Measurements from ENCODE around the gene CHST8. TPM values are rescaled to one million over a fixed set of nuclear protein-coding genes. Genes with fewer than 3 reads are reported as not detected.

Gene CHST8
- total RNA-seq, 6 experiments from 2014 or later: not detected

GRCh38 chr19:33788676-33789075, 166.9 kb downstream of the CHST8 start:
- no peak overlapping the region for H3K27ac Mint-ChIP-seq
- peaks cover 24% of the 10 kb centered on the region for H3K4me1 Mint-ChIP-seq (ENCODE audit: low read depth)
- no peak for TF ChIP-seq CTCF (IDR thresholded peaks at IDR 0.05)
- H3K27me3 Mint-ChIP-seq (ENCODE audit: insufficient read depth): peaks cover 27% of the 10 kb centered on the region
- H3K4me3 Mint-ChIP-seq: no peak overlapping the region
- no peak for DNase-seq
- no peaks in the 10 kb centered on the region for H3K9me3 Mint-ChIP-seq
- no peaks in the 10 kb centered on the region for H3K36me3 Mint-ChIP-seq (ENCODE audit: low read depth)

GRCh38 chr19:33789344-33789743, 167.6 kb downstream of the CHST8 start:
- no peak overlapping the region for H3K4me3 Mint-ChIP-seq

DNA sequence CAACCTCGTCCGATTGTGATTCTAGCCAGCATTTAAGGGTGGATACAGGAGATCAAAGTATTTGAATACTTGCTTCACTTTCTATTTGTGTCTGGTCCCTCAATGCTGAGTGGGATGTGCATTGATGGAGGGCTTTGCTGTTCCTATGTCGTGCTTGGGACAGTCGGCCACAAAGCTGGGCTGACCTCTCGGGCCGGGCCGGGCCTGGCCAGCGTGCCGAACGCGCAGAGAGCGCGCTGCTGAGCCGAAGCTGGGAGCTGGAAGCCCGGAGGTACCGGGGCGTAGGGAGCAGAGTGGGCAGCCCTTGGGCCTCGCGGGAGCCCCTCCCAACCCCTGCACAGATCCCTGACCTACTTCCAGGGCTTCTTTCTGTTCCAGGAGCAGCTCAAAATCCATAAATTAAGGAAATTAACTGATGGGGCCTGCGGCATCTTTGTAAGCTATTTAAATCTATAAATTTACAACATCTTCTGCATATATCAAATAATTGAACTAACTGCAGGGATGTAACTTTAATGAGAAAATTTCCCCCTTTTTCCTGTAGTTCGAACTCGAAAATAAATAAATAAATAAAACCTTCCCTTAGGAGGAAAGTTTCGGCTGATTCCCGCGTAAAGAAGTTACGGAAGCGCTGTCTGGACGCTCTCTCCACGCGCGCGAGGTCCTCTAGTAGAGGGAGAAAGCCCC, 173.1 kb downstream of the CHST8 start:
- no peak for TF ChIP-seq CTCF (IDR thresholded peaks at IDR 0.05)
- peaks cover 13% of the 10 kb centered on the region for H3K27me3 Mint-ChIP-seq (ENCODE audit: insufficient read depth)
- no peaks in the 10 kb centered on the region for H3K4me1 Mint-ChIP-seq (ENCODE audit: low read depth)
- H3K27ac Mint-ChIP-seq: peak overlapping the region; percentile 56; the same call in 1 of the 2 replicates
- H3K4me3 Mint-ChIP-seq: peak overlapping the region; percentile 81
- no peak for DNase-seq
- H3K9me3 Mint-ChIP-seq: no peaks in the 10 kb centered on the region
- H3K36me3 Mint-ChIP-seq (ENCODE audit: low read depth): no peaks in the 10 kb centered on the region

More at GRCh38 chr19:33789344-33789743, 167.6 kb downstream of the CHST8 start:
- Mint-ChIP-seq H3K36me3 (ENCODE audit: low read depth) (no peaks in the 10 kb centered on the region), H3K9me3 (no peaks in the 10 kb centered on the region), H3K27me3 (ENCODE audit: insufficient read depth) (peaks cover 22% of the 10 kb centered on the region), H3K27ac (no peak overlapping the region), H3K4me1 (ENCODE audit: low read depth) (peaks cover 19% of the 10 kb centered on the region)
- no peak for TF ChIP-seq CTCF (IDR thresholded peaks at IDR 0.05)
- no peak for DNase-seq

DNA sequence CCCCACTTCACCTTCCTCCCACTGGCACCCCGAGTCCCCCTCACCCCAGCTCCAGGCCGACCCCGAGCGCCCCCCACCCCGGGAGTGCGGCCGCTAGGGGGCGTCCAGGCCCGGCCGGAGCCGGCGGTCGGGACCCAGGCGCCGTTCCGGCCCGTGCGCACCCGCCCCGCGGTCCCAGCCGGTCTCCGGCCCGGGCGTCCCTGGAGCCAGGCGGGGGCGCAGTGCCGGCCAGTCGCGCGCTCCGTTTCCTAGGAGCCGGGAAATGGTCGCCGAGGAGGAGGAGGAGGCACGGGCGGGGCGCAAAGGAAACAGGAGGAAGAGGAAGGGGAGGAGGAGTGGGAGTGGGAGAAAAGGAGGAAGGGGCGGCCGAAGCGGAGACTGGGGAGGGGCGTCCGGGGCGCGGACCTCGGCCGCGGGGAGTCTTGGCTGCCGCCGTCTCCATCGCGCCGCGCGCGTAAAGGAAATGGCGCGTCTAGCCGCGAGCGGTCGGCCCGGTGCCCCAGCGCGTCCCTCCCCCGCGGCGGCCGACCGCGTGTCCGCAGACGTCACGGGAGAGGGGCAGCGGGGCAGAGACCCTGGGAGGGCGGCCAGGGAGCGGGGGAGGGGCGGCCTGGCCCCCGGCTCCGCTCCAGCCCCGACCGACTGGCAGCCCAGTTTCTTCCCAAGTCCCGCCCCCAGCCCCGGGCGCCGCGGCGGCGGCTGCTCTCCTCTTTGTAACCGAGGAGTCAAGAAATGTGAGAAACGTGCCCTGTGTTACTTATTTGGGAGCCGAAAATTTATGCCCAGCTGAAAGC, 173.8 kb downstream of the CHST8 start:
- Mint-ChIP-seq H3K4me1 (ENCODE audit: low read depth) (no peaks in the 10 kb centered on the region), H3K27me3 (ENCODE audit: insufficient read depth) (peaks cover 13% of the 10 kb centered on the region), H3K27ac (peak overlapping the region; percentile 56), H3K4me3 (peak overlapping the region; percentile 81), H3K9me3 (no peaks in the 10 kb centered on the region), H3K36me3 (ENCODE audit: low read depth) (no peaks in the 10 kb centered on the region)
- DNase-seq: peak; percentile 71
- TF ChIP-seq CTCF (IDR thresholded peaks at IDR 0.05): peak; percentile 85

- H3K9me3 Mint-ChIP-seq: no peaks in the 10 kb centered on the region
- no peaks in the 10 kb centered on the region for H3K36me3 Mint-ChIP-seq (ENCODE audit: low read depth)
- TF ChIP-seq CTCF (IDR thresholded peaks at IDR 0.05): no peak
- peak within 1 kb of the TSS; percentile 86 for H3K4me3 Mint-ChIP-seq
- peaks cover 10% of the 10 kb centered on the region for H3K27me3 Mint-ChIP-seq (ENCODE audit: insufficient read depth)
- H3K27ac Mint-ChIP-seq: peak within 1 kb of the TSS; percentile 42; the same call in 1 of the 2 replicates
- no peaks in the 10 kb centered on the region for H3K4me1 Mint-ChIP-seq (ENCODE audit: low read depth)
- DNase-seq: no peak
Observed at GRCh38 chr19:33796164-33796875, 174.6 kb downstream of the CHST8 start, which contains the start of gene KCTD15. Gene KCTD15, plus strand, starts transcription at chr19:33796870. Its CDS starts 3,585 bp downstream, at chr19:33800455.
